Tibial nerve (tissue), 4 donors: ENCODE data around the gene CDH4.

Experiments
- CTCF ChIP-seq, 5 experiments: fragments of 200-600 bp in 3 of 5; fragments of 450-650 bp in 2 of 5; sonication (generic) in 3 of 5; IDR thresholded peaks; one replicate each; pipeline ENCODE4 v1.5.1; 2016 to 2019; ENCODE audit warnings: antibody characterized with exemption in 5 of 5, mild to moderate bottlenecking in 3 of 5, moderate library complexity in 2 of 5
- EP300 ChIP-seq, 2 donors: sonication (generic); formaldehyde crosslinking; IDR thresholded peaks; one replicate each; pipeline ENCODE4 v1.6.1; 2017; ENCODE audit warnings: antibody characterized with exemption in 2 of 2, mild to moderate bottlenecking in 1 of 2
- POLR2A ChIP-seq, 2 donors: fragments of 450-650 bp; IDR thresholded peaks; one replicate each; pipeline ENCODE4 v1.6.1; 2017; ENCODE audit warnings: antibody characterized with exemption in 2 of 2, mild to moderate bottlenecking in 2 of 2, moderate library complexity in 2 of 2

- TF ChIP-seq CTCF (IDR thresholded peaks at IDR 0.05): no peak
- TF ChIP-seq POLR2A (IDR thresholded peaks at IDR 0.05): no peak
- TF ChIP-seq EP300 (IDR thresholded peaks at IDR 0.05): no peak
These were observed 130.1 kb downstream of the CDH4 start for GRCh38 chr20:61382194-61382593.
